Glutamatergic neuron (in vitro differentiated cells): ENCODE data around the gene LRP10. TPM values are rescaled to one million over a fixed set of nuclear protein-coding genes. Genes with fewer than 3 reads are reported as not detected.
"Not testable (repeated sequence)": the region's sequence is repeated elsewhere in the genome, so short reads cannot be mapped to it uniquely, and the experiment has no call there.

Source experiments
- DNase-seq: peaks from one replicate; pipeline ENCODE4 v3.0.0; 2022
- H3K27ac Mint-ChIP-seq: one replicate; pipeline ENCODE4 v1.8.0; 2020; ENCODE audit warnings: mild to moderate bottlenecking, mixed read lengths, inconsistent platforms; ENCODE audit not compliant: unreplicated experiment
- H3K27me3 Mint-ChIP-seq: one replicate; pipeline ENCODE4 v1.8.0; 2020; ENCODE audit warnings: mild to moderate bottlenecking, moderate library complexity, mixed read lengths, inconsistent platforms; ENCODE audit not compliant: unreplicated experiment
- H3K36me3 Mint-ChIP-seq: one replicate; pipeline ENCODE4 v1.8.0; 2020; ENCODE audit warnings: mild to moderate bottlenecking, mixed read lengths, inconsistent platforms; ENCODE audit not compliant: unreplicated experiment
- H3K4me1 Mint-ChIP-seq: one replicate; pipeline ENCODE4 v1.8.0; 2020; ENCODE audit warnings: mild to moderate bottlenecking, low read depth, mixed read lengths, inconsistent platforms; ENCODE audit not compliant: unreplicated experiment
- H3K4me3 Mint-ChIP-seq: one replicate; pipeline ENCODE4 v1.8.0; 2020; ENCODE audit warnings: mild to moderate bottlenecking, mixed read lengths, inconsistent platforms; ENCODE audit not compliant: unreplicated experiment
- H3K9me3 Mint-ChIP-seq: one replicate; pipeline ENCODE4 v1.8.0; 2020; ENCODE audit warnings: mild to moderate bottlenecking, moderate library complexity, mixed read lengths, inconsistent platforms; ENCODE audit not compliant: unreplicated experiment
- CTCF ChIP-seq: fragments of 200-600 bp; sonication (generic); IDR thresholded peaks from one replicate; pipeline ENCODE4 v1.5.0; 2021; ENCODE audit not compliant: partially characterized antibody, unreplicated experiment
- total RNA-seq: library from RNA; stranded (reverse); fragmentation: NEBNext Ultra II Directional; extraction: Animal tissue kit (Norgen Biotek cat#: 25700); gene quantifications from one replicate; pipeline ENCODE4 v1.2.1, GENCODE V29; 2021; ENCODE audit not compliant: unreplicated experiment

The LRP10 gene
- total RNA-seq, 1 donor from 2014 or later, result 15.1 TPM

GRCh38 chr14:22852599-22852939 lies 19.0 kb upstream of the LRP10 start:
- H3K4me3 Mint-ChIP-seq, result no peak overlapping the region
- H3K27ac Mint-ChIP-seq, result no peak overlapping the region
- H3K4me1 Mint-ChIP-seq, result peaks cover 2% of the 10 kb centered on the region
- no peaks in the 10 kb centered on the region for H3K36me3 Mint-ChIP-seq
- H3K9me3 Mint-ChIP-seq, result peaks cover 2% of the 10 kb centered on the region
- peaks cover 2% of the 10 kb centered on the region for H3K27me3 Mint-ChIP-seq
- DNase-seq, result no peak
- no peak for TF ChIP-seq CTCF

GRCh38 chr14:22852940-22853767 lies 18.4 kb upstream of the LRP10 start:
- H3K27me3 Mint-ChIP-seq, result peaks cover 2% of the 10 kb centered on the region
- peaks cover 2% of the 10 kb centered on the region for H3K9me3 Mint-ChIP-seq
- peak; percentile 94 for DNase-seq
- peak; percentile 97 for TF ChIP-seq CTCF
- no peaks in the 10 kb centered on the region for H3K4me1 Mint-ChIP-seq
- no peaks in the 10 kb centered on the region for H3K36me3 Mint-ChIP-seq
- peak overlapping the region; percentile 72 for H3K4me3 Mint-ChIP-seq
- no peak overlapping the region for H3K27ac Mint-ChIP-seq

- not testable (repeated sequence) for H3K36me3 Mint-ChIP-seq, DNase-seq, H3K4me3 Mint-ChIP-seq, H3K9me3 Mint-ChIP-seq, H3K4me1 Mint-ChIP-seq, H3K27me3 Mint-ChIP-seq, H3K27ac Mint-ChIP-seq
These were observed 17.2 kb upstream of the LRP10 start for GRCh38 chr14:22854296-22854695.

GRCh38 chr14:22854963-22855724 lies 16.4 kb upstream of the LRP10 start:
- DNase-seq, result no peak
- no peaks in the 10 kb centered on the region for H3K36me3 Mint-ChIP-seq
- H3K4me3 Mint-ChIP-seq, result no peak overlapping the region
- H3K27me3 Mint-ChIP-seq, result no peaks in the 10 kb centered on the region
- H3K27ac Mint-ChIP-seq, result no peak overlapping the region
- H3K9me3 Mint-ChIP-seq, result peaks cover 2% of the 10 kb centered on the region
- no peaks in the 10 kb centered on the region for H3K4me1 Mint-ChIP-seq
- TF ChIP-seq CTCF, result no peak

- DNase-seq, result no peak
- Mint-ChIP-seq H3K4me1 (no peaks in the 10 kb centered on the region), H3K27ac (no peak overlapping the region), H3K36me3 (no peaks in the 10 kb centered on the region), H3K4me3 (no peak overlapping the region), H3K27me3 (no peaks in the 10 kb centered on the region), H3K9me3 (peaks cover 2% of the 10 kb centered on the region)
- TF ChIP-seq CTCF, result no peak
These were observed 15.1 kb upstream of the LRP10 start for GRCh38 chr14:22856428-22856827.

GRCh38 chr14:22860377-22860776 lies 11.2 kb upstream of the LRP10 start:
- H3K36me3 Mint-ChIP-seq, H3K27ac Mint-ChIP-seq, H3K9me3 Mint-ChIP-seq, H3K4me1 Mint-ChIP-seq, H3K4me3 Mint-ChIP-seq, H3K27me3 Mint-ChIP-seq, DNase-seq: not testable (repeated sequence)
